Measurements from ENCODE around the gene MRPL19. TPM values are rescaled to one million over a fixed set of nuclear protein-coding genes. Genes with fewer than 3 reads are reported as not detected.

The MRPL19 gene
- total RNA-seq, 1 donor from 2014 or later: 34.1 TPM

- H3K9me3 ChIP-seq: no peaks in the 10 kb centered on the region
- no peak overlapping the region for H3K4me3 ChIP-seq
- DNase-seq (ENCODE audit: extremely low spot score in 2 of 2): no peak
- no peaks in the 10 kb centered on the region for H3K4me1 ChIP-seq
- no peak overlapping the region for H3K27ac ChIP-seq
- intact Hi-C loops (cut with DNase I): no loop called here
- no peaks in the 10 kb centered on the region for H3K27me3 ChIP-seq
- TF ChIP-seq POLR2A (IDR thresholded peaks at IDR 0.05) (no peak), CTCF (IDR thresholded peaks at IDR 0.05) (no peak), POLR2AphosphoS5 (IDR thresholded peaks at IDR 0.05; ENCODE audit: insufficient read depth in 1 of 2, low read depth in 1 of 2) (no peak)
- H3K36me3 ChIP-seq: no peaks in the 10 kb centered on the region
Measured at GRCh38 chr2:75736276-75736675, 89.7 kb downstream of the MRPL19 start.

GRCh38 chr2:75737961-75738360, 91.4 kb downstream of the MRPL19 start:
- TF ChIP-seq POLR2AphosphoS5 (IDR thresholded peaks at IDR 0.05; ENCODE audit: insufficient read depth in 1 of 2, low read depth in 1 of 2): no peak
- no peak for TF ChIP-seq POLR2A (IDR thresholded peaks at IDR 0.05)
- TF ChIP-seq CTCF (IDR thresholded peaks at IDR 0.05): no peak
- intact Hi-C loops (cut with DNase I): no loop called here
- Histone ChIP-seq H3K27ac (no peak overlapping the region), H3K36me3 (no peaks in the 10 kb centered on the region), H3K27me3 (no peaks in the 10 kb centered on the region), H3K9me3 (no peaks in the 10 kb centered on the region), H3K4me1 (no peaks in the 10 kb centered on the region), H3K4me3 (no peak overlapping the region)
- DNase-seq (ENCODE audit: extremely low spot score in 2 of 2): no peak

Small RNA genes lying within 50 kb of the gene (small RNA-seq; reads per million reads assigned to genes)
- gene RF00012: not detected

Other genes with a start within 250 kb of the MRPL19 start
- not detected for gene EVA1A, start 85.8 kb upstream of the MRPL19 start, total RNA-seq
- 35.6 TPM for gene GCFC2, start 64.1 kb downstream of the MRPL19 start, total RNA-seq